Activated CD8-positive, alpha-beta T cell treated with anti-CD3 and anti-CD28 coated beads, Interleukin-2, amount 10 ng/mL, durations not matched to agents 7 days and 5 days (primary cell): ENCODE measurements around the gene LSAMP. TPM values are rescaled to one million over a fixed set of nuclear protein-coding genes. Genes with fewer than 3 reads are reported as not detected.

Source experiments
- ATAC-seq: fragments of 150-1000 bp; cut with Tn5 transposase; one replicate; pipeline ENCODE4 v1.10.0; 2021; ENCODE audit warnings: moderate library complexity
- CTCF ChIA-PET: fragments of 350-600 bp; sonication (Branson Sonifier 250); formaldehyde crosslinking; loops from one replicate; lab custom pipeline; 2021; ENCODE audit warnings: antibody characterized with exemption; lab: Charles Lee
- POLR2A ChIA-PET: fragments of 350-600 bp; sonication (Branson Sonifier 250); formaldehyde crosslinking; loops from one replicate; lab custom pipeline; 2021; ENCODE audit warnings: antibody characterized with exemption; lab: Charles Lee
- DNase-seq: peaks from one replicate; pipeline ENCODE4 v3.0.0-alpha.2; 2020
- H3K27ac Mint-ChIP-seq: one replicate; pipeline ENCODE4 v1.8.0; 2021; ENCODE audit warnings: mild to moderate bottlenecking, mixed read lengths
- H3K27me3 Mint-ChIP-seq: one replicate; pipeline ENCODE4 v1.8.0; 2021; ENCODE audit warnings: low read depth, mixed read lengths
- H3K36me3 Mint-ChIP-seq: one replicate; pipeline ENCODE4 v1.8.0; 2021; ENCODE audit warnings: low read depth, mixed read lengths
- H3K4me1 Mint-ChIP-seq: one replicate; pipeline ENCODE4 v1.8.0; 2021; ENCODE audit warnings: low read depth, mixed read lengths
- H3K4me3 Mint-ChIP-seq: one replicate; pipeline ENCODE4 v1.8.0; 2021; ENCODE audit warnings: mild to moderate bottlenecking, mixed read lengths
- H3K9me3 Mint-ChIP-seq: one replicate; pipeline ENCODE4 v1.8.0; 2022; ENCODE audit warnings: mixed read lengths; ENCODE audit not compliant: insufficient read depth
- total RNA-seq, 2 experiments: library from RNA; stranded (reverse); gene quantifications; one replicate each; pipeline ENCODE4 v1.2.3, GENCODE V29; 2021

The LSAMP gene
- total RNA-seq, 2 experiments from 2014 or later: not detected

DNA sequence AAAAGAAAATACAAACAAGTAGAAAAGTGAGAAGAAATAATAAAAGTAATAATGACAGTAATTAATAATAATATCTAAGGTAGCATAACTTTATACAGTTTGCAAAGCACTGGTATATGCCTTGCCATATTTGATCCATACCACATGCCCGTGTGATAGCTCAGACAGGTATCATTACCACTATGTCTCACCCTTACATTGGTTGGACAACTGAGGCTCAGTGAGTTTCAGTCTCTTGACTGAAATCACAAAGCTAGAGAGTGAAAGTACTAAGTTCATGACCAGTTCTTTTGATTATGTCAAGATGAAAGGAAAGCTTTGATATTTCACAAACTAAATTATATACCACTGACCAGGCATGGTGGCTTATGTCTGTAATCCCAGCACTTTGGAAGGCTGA lies 413.1 kb downstream of the LSAMP start:
- CTCF ChIA-PET: no interaction called here
- ATAC-seq (no peak), DNase-seq (no peak)
- H3K27me3 Mint-ChIP-seq: no peaks in the 10 kb centered on the region
- H3K4me3 Mint-ChIP-seq: no peak overlapping the region
- H3K9me3 Mint-ChIP-seq: no peaks in the 10 kb centered on the region
- POLR2A ChIA-PET: no interaction called here
- H3K4me1 Mint-ChIP-seq: no peaks in the 10 kb centered on the region
- H3K36me3 Mint-ChIP-seq: no peaks in the 10 kb centered on the region
- H3K27ac Mint-ChIP-seq: no peak overlapping the region

DNA sequence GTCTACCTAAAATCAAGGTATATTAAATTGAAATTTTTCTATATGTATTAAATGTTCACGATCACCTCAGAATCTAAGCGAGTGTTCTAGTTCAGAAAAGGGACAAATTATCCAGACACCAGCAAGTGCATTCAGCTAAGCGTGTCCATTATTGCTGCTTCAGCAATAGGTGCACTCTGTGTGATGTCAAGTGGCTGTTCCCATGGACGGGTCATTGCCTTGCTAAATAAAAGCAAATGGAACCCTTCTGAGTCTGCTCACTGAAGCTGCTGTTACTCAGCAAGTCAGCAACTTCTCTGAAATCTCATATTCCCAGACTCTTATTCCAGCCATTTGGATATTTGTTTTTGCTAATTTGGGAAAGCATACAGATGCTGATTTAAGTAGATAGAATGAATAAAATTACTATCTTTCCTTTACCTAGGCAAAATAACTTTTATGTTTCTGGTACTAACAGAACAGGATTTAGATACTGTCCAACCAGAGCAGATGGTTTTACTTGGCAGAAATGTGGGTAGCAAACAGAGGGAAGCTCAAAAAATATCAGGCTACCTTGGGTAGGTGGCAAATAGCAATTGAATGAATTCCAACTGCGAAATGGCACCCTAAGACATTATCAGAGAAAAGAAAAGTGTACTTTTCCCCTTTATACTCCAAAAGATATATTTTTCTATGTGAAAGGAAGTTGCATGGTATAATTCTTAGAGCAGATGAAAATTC lies 415.0 kb downstream of the LSAMP start:
- Mint-ChIP-seq H3K27ac (no peak overlapping the region), H3K9me3 (no peaks in the 10 kb centered on the region), H3K27me3 (no peaks in the 10 kb centered on the region), H3K36me3 (no peaks in the 10 kb centered on the region), H3K4me1 (no peaks in the 10 kb centered on the region), H3K4me3 (no peak overlapping the region)
- ATAC-seq (no peak), DNase-seq (no peak)
- POLR2A ChIA-PET: no interaction called here
- CTCF ChIA-PET: no interaction called here

DNA sequence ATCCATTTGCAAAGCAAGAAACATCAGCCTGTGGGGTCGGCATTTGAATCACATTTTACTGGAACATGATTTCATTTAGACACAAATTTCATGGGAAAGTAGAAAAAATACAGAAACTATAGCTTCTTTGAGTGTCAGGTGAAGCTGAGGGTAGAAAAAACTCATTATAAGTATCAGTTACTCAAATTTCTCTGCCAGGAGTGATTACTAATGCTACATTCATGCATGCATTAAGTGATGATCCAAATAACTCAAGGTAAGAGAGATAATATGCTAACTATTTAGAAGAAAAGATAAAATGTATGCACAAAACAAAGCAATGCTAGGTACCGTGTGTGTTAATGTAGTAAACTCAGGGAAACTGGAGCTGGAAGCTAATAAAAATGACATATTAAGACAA lies 416.0 kb downstream of the LSAMP start:
- Mint-ChIP-seq H3K27ac (no peak overlapping the region), H3K9me3 (no peaks in the 10 kb centered on the region), H3K27me3 (no peaks in the 10 kb centered on the region), H3K4me1 (no peaks in the 10 kb centered on the region), H3K36me3 (no peaks in the 10 kb centered on the region), H3K4me3 (no peak overlapping the region)
- DNase-seq: no peak
- ATAC-seq: no peak
- ChIA-PET CTCF (no interaction called here), POLR2A (no interaction called here)

DNA sequence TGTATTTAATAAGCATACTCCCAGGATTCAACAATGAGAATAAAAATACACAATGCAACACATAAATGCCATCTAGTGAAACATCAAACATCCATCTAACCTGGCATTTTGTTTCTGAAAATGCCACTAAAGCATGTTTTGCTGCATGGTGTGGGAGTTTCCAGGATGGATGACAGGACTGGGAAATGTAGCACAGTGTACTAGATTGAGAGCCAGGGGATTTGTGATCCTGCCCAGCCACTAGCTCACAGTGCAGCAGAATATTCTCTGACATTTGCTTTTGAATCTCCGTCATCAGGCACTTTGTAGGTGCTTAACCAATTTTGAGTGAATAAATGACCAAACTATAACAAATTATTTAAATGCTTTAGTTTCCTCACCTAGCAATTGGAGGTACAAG lies 417.1 kb downstream of the LSAMP start:
- CTCF ChIA-PET: no interaction called here
- H3K9me3 Mint-ChIP-seq: no peaks in the 10 kb centered on the region
- H3K4me1 Mint-ChIP-seq: no peaks in the 10 kb centered on the region
- no peak overlapping the region for H3K27ac Mint-ChIP-seq
- DNase-seq: no peak
- POLR2A ChIA-PET: no interaction called here
- H3K36me3 Mint-ChIP-seq: no peaks in the 10 kb centered on the region
- H3K27me3 Mint-ChIP-seq: no peaks in the 10 kb centered on the region
- H3K4me3 Mint-ChIP-seq: no peak overlapping the region
- no peak for ATAC-seq

DNA sequence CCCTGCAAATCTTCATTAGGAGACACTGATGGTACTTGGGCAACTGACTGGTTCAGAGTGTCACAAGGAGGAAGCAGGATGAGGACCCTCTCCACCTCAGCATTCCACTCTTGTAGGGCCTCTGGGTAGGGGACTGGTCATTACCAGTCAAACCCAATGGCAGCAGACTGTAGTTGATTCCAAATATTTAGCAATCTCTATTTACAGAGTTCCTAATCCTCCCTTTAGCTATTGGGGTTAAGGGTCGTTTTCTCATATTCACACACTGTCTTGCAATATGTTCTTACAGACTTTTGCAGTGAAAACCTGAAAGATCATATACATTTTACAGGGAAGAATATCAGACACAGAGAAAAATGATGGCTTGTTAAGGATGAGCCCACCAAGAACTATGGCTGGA lies 424.3 kb downstream of the LSAMP start:
- POLR2A ChIA-PET: no interaction called here
- H3K27me3 Mint-ChIP-seq: no peaks in the 10 kb centered on the region
- no peaks in the 10 kb centered on the region for H3K36me3 Mint-ChIP-seq
- ATAC-seq (no peak), DNase-seq (no peak)
- H3K27ac Mint-ChIP-seq: no peak overlapping the region
- CTCF ChIA-PET: no interaction called here
- H3K9me3 Mint-ChIP-seq: no peaks in the 10 kb centered on the region
- no peaks in the 10 kb centered on the region for H3K4me1 Mint-ChIP-seq
- no peak overlapping the region for H3K4me3 Mint-ChIP-seq

DNA sequence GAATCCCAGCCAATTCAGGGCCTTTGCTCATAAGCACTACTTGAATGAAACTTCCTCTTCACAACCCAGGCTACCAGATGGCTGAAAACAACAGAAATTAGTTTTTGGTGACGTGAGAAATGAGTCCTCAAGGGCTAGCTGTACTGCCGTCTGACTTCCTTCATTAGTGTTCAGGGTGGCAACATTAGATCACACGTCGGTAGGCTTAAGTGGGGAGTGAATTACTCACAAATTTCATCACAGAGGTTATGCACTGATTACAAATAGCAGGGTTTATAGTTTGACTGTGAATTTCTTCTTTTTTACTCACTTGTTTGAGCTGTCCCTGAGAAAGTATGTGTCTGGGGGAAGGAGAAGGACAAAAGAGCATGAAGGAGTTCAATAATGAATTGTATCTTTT lies 424.8 kb downstream of the LSAMP start:
- Mint-ChIP-seq H3K4me1 (no peaks in the 10 kb centered on the region), H3K27me3 (no peaks in the 10 kb centered on the region), H3K27ac (no peak overlapping the region), H3K9me3 (no peaks in the 10 kb centered on the region), H3K4me3 (no peak overlapping the region), H3K36me3 (no peaks in the 10 kb centered on the region)
- POLR2A ChIA-PET: no interaction called here
- CTCF ChIA-PET: no interaction called here
- ATAC-seq (no peak), DNase-seq (no peak)

DNA sequence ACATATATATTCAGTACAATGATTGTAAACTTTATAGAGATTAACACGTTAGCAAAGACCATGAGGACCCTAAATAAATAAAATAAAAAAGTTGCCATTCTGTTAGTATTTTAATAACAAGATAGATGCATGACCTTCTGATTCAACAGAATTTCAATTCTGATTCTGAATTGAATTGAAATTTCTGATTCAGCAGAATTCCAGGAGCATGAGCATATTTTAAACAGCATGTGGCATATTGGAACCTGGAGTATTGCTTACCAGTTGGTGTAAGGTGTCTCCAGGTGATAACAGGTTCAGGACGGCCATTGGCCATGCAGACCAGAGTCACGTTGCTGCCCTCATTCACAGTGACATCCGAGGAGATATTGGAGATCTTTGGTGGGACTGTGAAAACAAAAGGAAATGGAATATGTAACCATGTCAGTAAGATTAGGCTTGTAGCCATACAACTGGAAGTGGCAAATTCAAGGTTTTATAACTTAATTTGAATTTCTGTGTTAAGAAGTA lies 426.0 kb downstream of the LSAMP start:
- H3K4me1 Mint-ChIP-seq: no peaks in the 10 kb centered on the region
- DNase-seq (no peak), ATAC-seq (no peak)
- H3K9me3 Mint-ChIP-seq: no peaks in the 10 kb centered on the region
- no peaks in the 10 kb centered on the region for H3K27me3 Mint-ChIP-seq
- no peak overlapping the region for H3K4me3 Mint-ChIP-seq
- ChIA-PET POLR2A (no interaction called here), CTCF (no interaction called here)
- H3K36me3 Mint-ChIP-seq: no peaks in the 10 kb centered on the region
- no peak overlapping the region for H3K27ac Mint-ChIP-seq

DNA sequence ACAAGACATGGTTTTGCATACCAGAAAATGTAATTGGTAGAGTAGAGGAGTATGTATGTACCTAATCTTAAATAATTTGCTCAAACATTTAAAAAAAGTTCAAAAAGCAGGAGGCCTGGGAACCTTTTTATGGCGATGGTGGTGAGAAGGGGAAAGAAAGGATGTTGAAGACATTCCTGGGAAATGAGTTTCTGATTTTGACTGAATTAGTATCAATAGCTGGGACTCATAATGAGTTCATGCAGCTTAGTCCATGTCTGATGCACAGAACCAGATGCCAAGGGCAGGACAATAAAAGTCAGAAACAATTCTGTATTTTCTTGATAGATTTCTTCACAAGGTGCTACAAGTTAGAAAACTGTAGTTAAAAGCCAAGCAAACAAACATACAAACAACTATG lies 426.6 kb downstream of the LSAMP start:
- Mint-ChIP-seq H3K27ac (no peak overlapping the region), H3K9me3 (no peaks in the 10 kb centered on the region), H3K27me3 (no peaks in the 10 kb centered on the region), H3K4me3 (no peak overlapping the region), H3K36me3 (no peaks in the 10 kb centered on the region), H3K4me1 (no peaks in the 10 kb centered on the region)
- CTCF ChIA-PET: no interaction called here
- ATAC-seq (no peak), DNase-seq (no peak)
- POLR2A ChIA-PET: no interaction called here

DNA sequence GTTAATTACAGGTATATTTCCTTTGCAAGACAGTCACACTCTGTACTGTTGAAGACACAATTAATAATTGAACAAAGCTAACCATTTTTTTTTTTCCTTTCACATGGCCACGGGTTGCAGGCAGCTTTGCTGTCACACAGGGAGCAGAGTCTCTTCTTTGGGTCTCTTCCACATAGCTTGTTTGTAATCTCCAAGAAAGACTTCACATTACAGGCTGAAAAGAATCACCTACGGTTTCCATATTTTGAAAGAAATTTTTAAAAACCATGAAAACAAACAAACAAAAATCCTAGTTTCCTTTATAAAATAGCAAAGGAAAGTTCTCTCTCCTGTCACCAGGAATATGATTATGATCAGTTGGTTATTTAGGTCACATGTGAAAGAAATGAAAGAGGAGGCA lies 429.4 kb downstream of the LSAMP start:
- POLR2A ChIA-PET: no interaction called here
- no peaks in the 10 kb centered on the region for H3K36me3 Mint-ChIP-seq

DNA sequence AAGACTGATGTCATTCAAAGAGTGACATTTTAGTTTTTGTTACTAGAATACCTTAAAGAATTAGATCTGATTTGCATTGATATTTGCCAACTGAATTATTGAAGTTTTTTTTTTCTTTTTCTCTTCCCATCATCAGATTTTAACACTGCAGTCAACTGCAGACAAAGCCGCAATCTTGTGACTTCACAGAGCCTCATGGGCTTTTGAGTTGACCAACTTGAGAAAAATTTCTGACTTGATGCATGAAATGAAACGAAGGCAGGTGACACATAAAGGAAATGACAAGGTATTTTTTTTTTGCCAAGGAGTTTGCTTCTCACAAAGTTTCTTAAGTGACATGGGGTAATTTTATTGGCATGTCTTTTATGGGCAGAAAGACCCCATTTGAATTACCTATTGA lies 438.3 kb downstream of the LSAMP start:
- no peaks in the 10 kb centered on the region for H3K27me3 Mint-ChIP-seq
- no peaks in the 10 kb centered on the region for H3K36me3 Mint-ChIP-seq
- no peak for ATAC-seq
- no peak overlapping the region for H3K27ac Mint-ChIP-seq
- POLR2A ChIA-PET: no interaction called here
- H3K4me1 Mint-ChIP-seq: no peaks in the 10 kb centered on the region
- H3K4me3 Mint-ChIP-seq: no peak overlapping the region
- no peak for DNase-seq
- CTCF ChIA-PET: no interaction called here
- no peaks in the 10 kb centered on the region for H3K9me3 Mint-ChIP-seq

More for the DNA sequence above, 429.4 kb downstream of the LSAMP start:
- no peaks in the 10 kb centered on the region for H3K27me3 Mint-ChIP-seq
- DNase-seq (no peak), ATAC-seq (no peak)
- no peaks in the 10 kb centered on the region for H3K9me3 Mint-ChIP-seq
- no peaks in the 10 kb centered on the region for H3K4me1 Mint-ChIP-seq
- no peak overlapping the region for H3K4me3 Mint-ChIP-seq
- CTCF ChIA-PET: no interaction called here
- H3K27ac Mint-ChIP-seq: no peak overlapping the region

DNA sequence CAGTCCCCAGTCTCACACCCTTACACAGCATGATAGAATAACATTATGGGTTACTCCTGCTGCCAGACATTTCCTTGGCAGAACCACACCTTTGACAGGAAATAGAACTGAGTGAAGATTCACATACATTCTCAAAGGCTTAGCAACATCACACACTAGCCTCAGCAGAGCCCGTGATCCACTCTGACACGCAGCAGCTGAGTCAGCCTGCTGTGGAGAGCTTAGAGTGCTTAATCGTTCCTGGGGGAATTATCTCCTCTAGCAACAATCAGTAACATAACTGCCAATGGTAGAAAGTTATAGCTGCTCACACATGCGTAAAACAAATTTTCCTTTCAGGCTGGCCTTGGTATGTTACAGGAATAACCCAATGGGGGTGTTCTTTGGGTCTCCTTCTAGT lies 439.9 kb downstream of the LSAMP start:
- H3K4me3 Mint-ChIP-seq: no peak overlapping the region
- no peak for ATAC-seq
- H3K9me3 Mint-ChIP-seq: no peaks in the 10 kb centered on the region
- ChIA-PET CTCF (no interaction called here), POLR2A (no interaction called here)
- no peaks in the 10 kb centered on the region for H3K27me3 Mint-ChIP-seq
- DNase-seq: no peak
- no peaks in the 10 kb centered on the region for H3K36me3 Mint-ChIP-seq
- no peaks in the 10 kb centered on the region for H3K4me1 Mint-ChIP-seq
- no peak overlapping the region for H3K27ac Mint-ChIP-seq

DNA sequence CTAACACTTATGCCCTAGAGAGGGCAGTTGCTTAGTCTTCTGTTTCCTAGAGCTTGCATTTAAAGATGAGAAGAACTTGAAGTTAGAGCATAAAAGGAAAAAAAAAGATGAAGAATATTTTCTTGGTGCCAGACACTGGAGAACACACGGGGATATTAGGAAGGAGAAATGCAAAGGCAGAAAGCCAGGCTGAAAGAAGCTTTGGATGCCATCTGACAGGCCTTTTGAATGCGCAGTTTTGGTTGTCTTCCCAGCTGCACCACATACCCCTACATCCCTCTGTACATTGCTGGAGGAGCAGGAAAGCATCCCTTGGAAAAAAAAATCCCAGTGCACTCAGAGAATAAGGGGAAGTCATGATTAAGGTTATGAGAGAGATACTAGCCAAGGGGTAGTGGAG lies 443.1 kb downstream of the LSAMP start:
- Mint-ChIP-seq H3K27ac (no peak overlapping the region), H3K4me1 (no peaks in the 10 kb centered on the region), H3K36me3 (no peaks in the 10 kb centered on the region), H3K4me3 (no peak overlapping the region), H3K27me3 (no peaks in the 10 kb centered on the region), H3K9me3 (no peaks in the 10 kb centered on the region)
- ATAC-seq: no peak
- CTCF ChIA-PET: no interaction called here
- POLR2A ChIA-PET: no interaction called here
- DNase-seq: no peak

DNA sequence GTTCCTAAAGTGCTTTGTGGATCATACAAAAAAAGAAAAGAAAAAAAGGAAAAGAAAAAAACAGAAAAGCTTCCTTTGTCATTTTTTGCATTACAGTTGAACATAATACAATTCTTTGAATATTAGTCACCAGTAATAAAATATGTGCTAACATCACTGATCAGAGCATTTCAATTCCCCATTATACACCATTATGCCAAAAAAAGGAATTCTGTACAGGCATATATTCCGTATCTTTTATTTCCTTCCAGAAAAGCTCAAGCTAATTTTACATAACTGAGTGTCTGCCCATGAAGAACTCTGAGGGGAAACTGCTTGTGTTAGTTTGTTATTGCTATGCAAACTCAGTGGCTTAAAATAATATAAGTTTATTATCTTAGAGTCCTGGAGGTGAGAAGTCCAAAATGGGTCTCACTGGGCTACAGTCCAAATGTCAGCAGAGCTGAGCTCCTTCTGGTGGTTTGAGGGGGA lies 444.1 kb downstream of the LSAMP start:
- Mint-ChIP-seq H3K4me3 (no peak overlapping the region), H3K9me3 (no peaks in the 10 kb centered on the region), H3K4me1 (no peaks in the 10 kb centered on the region), H3K27me3 (no peaks in the 10 kb centered on the region), H3K27ac (no peak overlapping the region), H3K36me3 (no peaks in the 10 kb centered on the region)
- ChIA-PET POLR2A (no interaction called here), CTCF (no interaction called here)
- no peak for ATAC-seq
- DNase-seq: no peak
